ENCODE results near the gene OXT.
A peak's percentile ranks its signal among the peaks of the same experiment; 100 is the strongest.

OXT gene

GRCh38 chr20:3088031-3088430 lies 16.6 kb downstream of the OXT start:
- no peak for DNase-seq

- no peak for DNase-seq
These were observed 19.1 kb downstream of the OXT start for GRCh38 chr20:3090565-3090964.

GRCh38 chr20:3092611-3093379 lies 21.4 kb downstream of the OXT start:
- DNase-seq = peak; percentile 36

DNA sequence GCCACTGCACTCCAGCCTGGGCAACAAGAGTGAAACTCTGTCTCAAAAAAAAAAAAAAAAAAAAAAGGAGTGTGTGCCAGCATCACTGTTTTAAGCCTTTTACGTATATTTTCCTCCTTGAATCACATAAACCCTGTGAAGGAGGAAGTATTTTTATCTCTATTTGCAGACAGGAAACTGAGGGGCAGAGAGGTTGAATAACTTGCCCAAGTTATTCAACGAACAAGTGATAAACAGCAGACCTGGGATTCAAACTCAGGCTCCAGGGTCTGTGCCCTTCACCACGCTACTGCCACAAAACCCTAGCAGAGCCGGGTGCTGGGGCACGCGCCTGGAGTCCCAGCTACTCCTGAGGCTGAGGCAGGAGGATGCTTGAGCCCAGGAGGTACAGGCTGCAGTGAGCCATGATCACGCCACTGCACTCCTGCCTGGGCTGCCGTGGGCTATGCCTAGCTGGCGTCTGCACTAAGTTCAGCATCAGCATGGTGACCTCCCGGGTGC lies 22.5 kb downstream of the OXT start:
- peak; percentile 23 for DNase-seq

GRCh38 chr20:3094848-3095629 lies 23.6 kb downstream of the OXT start:
- DNase-seq = no peak

GRCh38 chr20:3100480-3100879 lies 29.1 kb downstream of the OXT start:
- DNase-seq = no peak

GRCh38 chr20:3101251-3101650 lies 29.8 kb downstream of the OXT start:
- DNase-seq = no peak

- DNase-seq = peak; percentile 43
These were observed 30.5 kb downstream of the OXT start for GRCh38 chr20:3101737-3102574.

- DNase-seq = no peak
These were observed 31.4 kb downstream of the OXT start for GRCh38 chr20:3102575-3103368.

GRCh38 chr20:3103369-3104032 lies 32.1 kb downstream of the OXT start:
- DNase-seq = no peak

- DNase-seq = no peak
These were observed 34.1 kb downstream of the OXT start for GRCh38 chr20:3105256-3106137.

- DNase-seq = no peak
These were observed 34.8 kb downstream of the OXT start for GRCh38 chr20:3106185-3106584.

DNA sequence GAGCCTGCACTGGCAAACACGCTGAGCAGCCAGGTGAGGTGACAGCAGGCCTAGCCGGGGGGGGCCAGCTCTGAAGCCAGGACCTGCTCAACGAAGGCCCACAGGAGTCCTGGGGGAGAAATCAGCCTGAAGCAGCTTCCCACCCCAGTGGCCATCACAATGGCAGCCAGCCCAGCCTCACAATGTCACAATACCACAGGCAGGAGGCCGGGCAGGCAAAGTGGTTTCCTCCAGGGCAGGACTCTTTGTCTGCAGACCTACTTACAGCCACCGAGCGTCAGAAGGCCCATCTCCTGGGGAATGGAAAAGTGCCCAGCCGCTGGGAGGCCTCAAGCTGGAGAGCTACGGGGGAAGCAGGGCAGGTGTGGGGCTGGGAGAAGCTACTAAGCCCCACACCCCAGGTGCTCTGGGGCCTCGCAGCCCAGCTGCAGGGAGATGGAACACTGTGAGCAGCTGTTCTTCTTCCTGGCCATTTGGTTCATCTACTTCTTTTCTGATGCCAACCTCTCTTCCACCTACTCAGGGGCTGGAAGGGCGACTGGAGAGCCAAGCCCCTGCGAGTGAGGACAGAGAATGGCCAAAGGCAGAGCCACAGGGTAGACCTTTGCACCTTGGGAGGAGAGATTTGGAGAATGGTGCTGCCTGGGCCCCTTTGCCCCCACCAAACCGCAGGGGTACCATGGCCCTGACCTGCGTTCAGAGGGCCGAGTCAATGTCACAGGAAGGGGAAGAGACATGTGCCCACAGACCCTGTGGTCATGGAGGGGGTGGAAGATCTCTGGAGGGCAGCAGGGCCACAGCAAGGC lies 35.4 kb downstream of the OXT start:
- no peak for DNase-seq

GRCh38 chr20:3107464-3108025 lies 36.1 kb downstream of the OXT start:
- no peak for DNase-seq

- no peak for DNase-seq
These were observed 38.2 kb downstream of the OXT start for GRCh38 chr20:3109350-3110302.

GRCh38 chr20:3111507-3111906 lies 40.1 kb downstream of the OXT start:
- no peak for DNase-seq

- DNase-seq = no peak
These were observed 40.6 kb downstream of the OXT start for GRCh38 chr20:3111995-3112394.
